GM18519 (cell line): ENCODE measurements around the gene USO1.
"Not testable (repeated sequence)": the region's sequence is repeated elsewhere in the genome, so short reads cannot be mapped to it uniquely, and the experiment has no call there.

ENCODE experiments used
- ATAC-seq: cut with Tn5 transposase; IDR thresholded peaks from one replicate; pipeline ENCODE4 v1.9.1; 2021; ENCODE audit warnings: mild to moderate bottlenecking, moderate library complexity; ENCODE audit not compliant: unreplicated experiment, low FRiP score

Gene USO1

GRCh38 chr4:75714011-75714410 lies 10.4 kb upstream of the USO1 start:
- no peak for ATAC-seq

- no peak for ATAC-seq
Observed at GRCh38 chr4:75714704-75715103, 9.7 kb upstream of the USO1 start.

- no peak for ATAC-seq
Observed at GRCh38 chr4:75715105-75715799, 9.1 kb upstream of the USO1 start.

- not testable (repeated sequence) for ATAC-seq
Observed at GRCh38 chr4:75716054-75716453, 8.3 kb upstream of the USO1 start.

- ATAC-seq: no peak
Observed at GRCh38 chr4:75717408-75717807, 7.0 kb upstream of the USO1 start.

GRCh38 chr4:75718529-75718928 lies 5.8 kb upstream of the USO1 start:
- no peak for ATAC-seq

GRCh38 chr4:75722417-75722816 lies 2.0 kb upstream of the USO1 start:
- ATAC-seq: no peak

- no peak for ATAC-seq
Observed at GRCh38 chr4:75723163-75724065, 963 bp upstream of the USO1 start.

GRCh38 chr4:75724867-75725724 lies 719 bp downstream of the USO1 start:
- ATAC-seq: peak; percentile 37

- not testable (repeated sequence) for ATAC-seq
Observed at GRCh38 chr4:75725942-75726538, 1.7 kb downstream of the USO1 start.

GRCh38 chr4:75726577-75726976 lies 2.2 kb downstream of the USO1 start:
- ATAC-seq: no peak

- no peak for ATAC-seq
Observed at GRCh38 chr4:75727073-75727472, 2.7 kb downstream of the USO1 start.

- ATAC-seq: no peak
Observed at GRCh38 chr4:75729836-75730235, 5.5 kb downstream of the USO1 start.

GRCh38 chr4:75733369-75733768 lies 9.0 kb downstream of the USO1 start:
- no peak for ATAC-seq

GRCh38 chr4:75735525-75735924 lies 11.1 kb downstream of the USO1 start:
- no peak for ATAC-seq

- ATAC-seq: no peak
Observed at GRCh38 chr4:75736862-75737261, 12.5 kb downstream of the USO1 start.

- ATAC-seq: no peak
Observed at GRCh38 chr4:75737398-75737797, 13.0 kb downstream of the USO1 start.

GRCh38 chr4:75741027-75741426 lies 16.6 kb downstream of the USO1 start:
- ATAC-seq: no peak

GRCh38 chr4:75742451-75742850 lies 18.1 kb downstream of the USO1 start:
- no peak for ATAC-seq

- ATAC-seq: no peak
Observed at GRCh38 chr4:75745161-75745560, 20.8 kb downstream of the USO1 start.
